Panc1 (cell line): ENCODE measurements around the gene MYO1B. TPM values are rescaled to one million over a fixed set of nuclear protein-coding genes. Genes with fewer than 3 reads are reported as not detected.

Experiments
- ATAC-seq: fragments of 200-7000 bp; cut with Tn5 transposase; 2 replicates; pipeline ENCODE4 v1.9.1; 2020; ENCODE audit warnings: mild to moderate bottlenecking, moderate library complexity
- BruUV-seq: library from RNA; stranded (reverse); fragments of 400-500 nt; replicated peaks from 2 replicates; lab custom pipeline; 2021; lab: Mats Ljungman, UMichigan
- CTCF ChIA-PET: fragments of 300-600 bp; sonication (Branson Sonifier 250); formaldehyde crosslinking; loops from one replicate; lab custom pipeline; 2022; ENCODE audit warnings: antibody characterized with exemption; lab: Charles Lee
- POLR2A ChIA-PET: fragments of 300-600 bp; sonication (Branson Sonifier 250); formaldehyde crosslinking; loops from one replicate; lab custom pipeline; 2022; ENCODE audit warnings: antibody characterized with exemption; lab: Charles Lee
- DNase-seq: peaks from one replicate; pipeline ENCODE4 v3.0.0-alpha.2; 2010; ENCODE audit warnings: low read depth, low spot score
- H3K27ac ChIP-seq: 2 replicates; pipeline ENCODE4 v1.5.1; 2011; ENCODE audit warnings: mild to moderate bottlenecking, low read length, inconsistent platforms
- H3K27me3 ChIP-seq: fragments of 200-500 bp; sonication (Bioruptor generic); 2 replicates; pipeline ENCODE4 v1.6.0; 2014; ENCODE audit warnings: low read length, inconsistent platforms; ENCODE audit not compliant: control insufficient read depth, insufficient read depth
- H3K36me3 ChIP-seq: fragments of 200-500 bp; sonication (Bioruptor generic); 2 replicates; pipeline ENCODE4 v1.5.1; 2014; ENCODE audit warnings: inconsistent platforms, mild to moderate bottlenecking, low read length, moderate library complexity; ENCODE audit not compliant: control insufficient read depth, insufficient read depth
- H3K4me1 ChIP-seq: 2 replicates; pipeline ENCODE4 v1.5.1; 2011; ENCODE audit warnings: inconsistent platforms, mild to moderate bottlenecking, low read length, moderate library complexity; ENCODE audit not compliant: control insufficient read depth, insufficient read depth
- H3K4me3 ChIP-seq, 2 experiments: 2 replicates each; pipeline ENCODE4 v1.5.1; 2011 to 2012; ENCODE audit warnings: low read depth in 2 of 2, low read length in 2 of 2, mild to moderate bottlenecking in 2 of 2, inconsistent platforms in 1 of 2, moderate library complexity in 1 of 2
- H3K9me3 ChIP-seq: fragments of 200-500 bp; sonication (Bioruptor generic); 2 replicates; pipeline ENCODE4 v1.5.1; 2014; ENCODE audit warnings: low read depth, mild to moderate bottlenecking, inconsistent platforms, low read length, moderate library complexity; ENCODE audit not compliant: control insufficient read depth, insufficient read depth
- CTCF ChIP-seq: fragments of 450-650 bp; IDR thresholded peaks from 2 replicates; pipeline ENCODE4 v1.5.1; 2017; ENCODE audit warnings: mild to moderate bottlenecking
- POLR2AphosphoS5 ChIP-seq: IDR thresholded peaks from 2 replicates; pipeline ENCODE4 v1.6.1; 2012; ENCODE audit warnings: mild to moderate bottlenecking, low read depth, low read length, moderate library complexity
- REST ChIP-seq, 2 experiments: IDR thresholded peaks; 2 replicates each; pipeline ENCODE4 v1.6.1; 2011 to 2012; ENCODE audit warnings: low read depth in 2 of 2, control low read depth in 1 of 2, low read length in 1 of 2, mild to moderate bottlenecking in 1 of 2, moderate library complexity in 1 of 2; ENCODE audit not compliant: insufficient read depth in 1 of 2
- SIN3A ChIP-seq: IDR thresholded peaks from 2 replicates; pipeline ENCODE4 v1.6.1; 2012; ENCODE audit warnings: low read depth, mild to moderate bottlenecking, low read length, moderate library complexity, borderline replicate concordance; ENCODE audit not compliant: insufficient read depth
- TCF7L2 ChIP-seq: IDR thresholded peaks from 2 replicates; pipeline ENCODE4 v1.6.1; 2011; ENCODE audit warnings: mild to moderate bottlenecking, low read depth, low read length, inconsistent platforms
- in situ Hi-C: cut with HindIII; loops from 2 replicates; pipeline ENCODE4 v1.10.0; 2016; ENCODE audit warnings: low sequenced_read_pairs, low pct_unique_long_range_greater_than_20kb
- intact Hi-C: fragments of 100-400 bp; cut with micrococcal nuclease; formaldehyde crosslinking; loops from one replicate; pipeline ENCODE4 v1.10.0; 2022; ENCODE audit not compliant: unreplicated experiment
- total RNA-seq: library from RNA; stranded (reverse); gene quantifications from one replicate; pipeline ENCODE4 v1.2.1, GENCODE V29; 2021; ENCODE audit not compliant: unreplicated experiment

The MYO1B gene
- total RNA-seq, 1 experiment from 2014 or later, result 51.5 TPM

- in situ Hi-C loops (no loop called here), intact Hi-C loops (no loop called here)
- Histone ChIP-seq H3K27me3 (no peaks in the 10 kb centered on the region), H3K36me3 (no peaks in the 10 kb centered on the region), H3K9me3 (no peaks in the 10 kb centered on the region), H3K4me3 (no peak overlapping the region), H3K27ac (no peak overlapping the region), H3K4me1 (no peaks in the 10 kb centered on the region)
- DNase-seq, result no peak
- CTCF ChIA-PET, result no interaction called here
- POLR2A ChIA-PET, result no interaction called here
- ATAC-seq, result no peak
- TF ChIP-seq SIN3A, result no peak
- no peak for TF ChIP-seq CTCF
- no peak for TF ChIP-seq TCF7L2
- no peak for TF ChIP-seq REST (IDR thresholded peaks at IDR 0.05; ENCODE audit: insufficient read depth in 1 of 2, low read depth in 2 of 2, low read length in 1 of 2)
- TF ChIP-seq POLR2AphosphoS5, result no peak
- no TSS peak for BruUV-seq
Observed at GRCh38 chr2:191357678-191358077, 112.5 kb downstream of the MYO1B start.

- CTCF ChIA-PET, result no interaction called here
- no peak overlapping the region for H3K27ac ChIP-seq
- no peaks in the 10 kb centered on the region for H3K4me1 ChIP-seq
- DNase-seq (no peak), ATAC-seq (no peak)
- POLR2A ChIA-PET, result no interaction called here
- no peak overlapping the region for H3K4me3 ChIP-seq
- no peaks in the 10 kb centered on the region for H3K36me3 ChIP-seq
- TF ChIP-seq POLR2AphosphoS5 (no peak), CTCF (no peak), SIN3A (no peak), REST (IDR thresholded peaks at IDR 0.05; ENCODE audit: insufficient read depth in 1 of 2, low read depth in 2 of 2, low read length in 1 of 2) (no peak), TCF7L2 (no peak)
- in situ Hi-C loops, result no loop called here
- no TSS peak for BruUV-seq
- intact Hi-C loops, result no loop called here
- no peaks in the 10 kb centered on the region for H3K27me3 ChIP-seq
- H3K9me3 ChIP-seq, result no peaks in the 10 kb centered on the region
Observed at GRCh38 chr2:191358325-191359025, 113.3 kb downstream of the MYO1B start.
